AG04450 (cell line): ENCODE data around the gene WDFY1. TPM values are rescaled to one million over a fixed set of nuclear protein-coding genes. Genes with fewer than 3 reads are reported as not detected.

Experiments used
- CTCF ChIA-PET: fragments of 300-600, 350-600 bp; formaldehyde crosslinking; extraction: SDS; loops from one replicate; lab custom pipeline; 2022; ENCODE audit warnings: antibody characterized with exemption, inconsistent platforms; lab: Charles Lee
- POLR2A ChIA-PET: fragments of 350-600 bp; formaldehyde crosslinking; extraction: SDS; loops from one replicate; lab custom pipeline; 2021; ENCODE audit warnings: antibody characterized with exemption, inconsistent platforms; lab: Yijun Ruan, JAX
- DNase-seq: peaks from one replicate; pipeline ENCODE4 v3.0.0-alpha.2; 2011; ENCODE audit warnings: low read depth, low spot score
- H3K27ac ChIP-seq: one replicate; pipeline ENCODE4 v1.5.1; 2012; ENCODE audit warnings: low read depth, low read length, control low read depth
- H3K27me3 ChIP-seq: one replicate; pipeline ENCODE4 v1.6.0; 2012; ENCODE audit warnings: low read length; ENCODE audit not compliant: control insufficient read depth, insufficient read depth
- H3K4me3 ChIP-seq: 2 replicates; pipeline ENCODE4 v1.5.1; 2011; ENCODE audit warnings: mild to moderate bottlenecking, low read depth, low read length, control low read depth
- H3K9me3 ChIP-seq: 2 replicates; pipeline ENCODE4 v1.5.1; 2012; ENCODE audit warnings: low read length; ENCODE audit not compliant: control insufficient read depth, insufficient read depth
- CTCF ChIP-seq: IDR thresholded peaks from 2 replicates; pipeline ENCODE4 v1.5.1; 2011; ENCODE audit warnings: low read depth, low read length, control low read depth, inconsistent platforms
- polyA plus RNA-seq: library from polyadenylated mRNA; depleted of rRNA; stranded (reverse); fragments of >200 nt; gene quantifications from 2 replicates; pipeline ENCODE4 v1.2.3, GENCODE V29; 2011

Gene WDFY1
- polyA plus RNA-seq, 1 experiment: 74.8 TPM

DNA sequence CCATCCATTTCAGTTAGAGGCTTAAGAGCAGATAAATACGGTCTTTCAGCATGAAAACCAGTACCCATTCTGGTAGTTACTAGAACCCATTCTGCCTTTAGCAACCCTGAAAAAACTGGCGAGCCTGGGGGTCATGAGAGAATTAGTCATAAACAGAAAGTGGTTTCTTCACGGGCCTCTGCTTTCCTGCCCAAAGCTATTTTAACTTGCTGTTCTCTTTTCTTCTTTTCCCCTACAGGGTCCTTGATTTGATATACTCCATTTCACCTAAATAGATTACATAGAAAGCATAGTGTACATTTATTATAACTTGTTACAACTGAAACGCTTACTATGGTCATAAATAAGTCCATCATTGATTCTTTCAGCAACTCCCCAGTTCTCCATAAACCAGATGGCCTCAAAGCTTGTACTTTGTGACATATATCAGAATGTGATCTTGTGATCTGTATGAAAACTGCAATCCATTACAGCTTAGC is 48.3 kb downstream of the WDFY1 start:
- no peak overlapping the region for H3K4me3 ChIP-seq
- H3K27ac ChIP-seq: no peak overlapping the region
- H3K27me3 ChIP-seq: no peaks in the 10 kb centered on the region
- CTCF ChIA-PET: interaction anchor here (0.6 kb wide), 1 partner anchor 11 kb away, joined by 3 read pairs; no protein-coding TSS in a partner anchor
- no peak for TF ChIP-seq CTCF
- POLR2A ChIA-PET: no interaction called here
- no peaks in the 10 kb centered on the region for H3K9me3 ChIP-seq
- DNase-seq: no peak

DNA sequence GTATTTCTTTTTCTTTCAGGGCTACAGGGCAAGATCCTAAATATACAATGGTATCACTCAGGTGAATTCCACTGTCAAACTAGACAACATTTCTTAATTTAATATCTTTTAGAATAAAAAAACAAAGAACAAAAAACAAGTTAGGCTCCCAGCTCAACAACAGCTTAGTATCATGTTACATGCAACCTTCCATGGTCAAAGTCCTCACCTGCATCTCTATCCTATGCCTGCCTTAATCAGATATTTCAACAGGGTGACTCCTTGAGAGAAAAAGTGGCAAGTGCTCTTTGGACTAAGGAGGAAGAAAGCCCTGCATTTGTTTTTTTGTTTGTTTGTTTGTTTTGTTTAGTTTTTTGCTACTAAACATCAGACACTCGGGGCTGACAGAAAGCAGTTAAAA is 50.2 kb downstream of the WDFY1 start:
- no peak for TF ChIP-seq CTCF
- CTCF ChIA-PET: interaction anchor here (0.7 kb wide), 1 partner anchor 12 kb away, joined by 3 read pairs; no protein-coding TSS in a partner anchor
- no peak for DNase-seq
- no peak overlapping the region for H3K27ac ChIP-seq
- POLR2A ChIA-PET: no interaction called here
- H3K27me3 ChIP-seq: no peaks in the 10 kb centered on the region
- H3K4me3 ChIP-seq: no peak overlapping the region
- no peaks in the 10 kb centered on the region for H3K9me3 ChIP-seq

DNA sequence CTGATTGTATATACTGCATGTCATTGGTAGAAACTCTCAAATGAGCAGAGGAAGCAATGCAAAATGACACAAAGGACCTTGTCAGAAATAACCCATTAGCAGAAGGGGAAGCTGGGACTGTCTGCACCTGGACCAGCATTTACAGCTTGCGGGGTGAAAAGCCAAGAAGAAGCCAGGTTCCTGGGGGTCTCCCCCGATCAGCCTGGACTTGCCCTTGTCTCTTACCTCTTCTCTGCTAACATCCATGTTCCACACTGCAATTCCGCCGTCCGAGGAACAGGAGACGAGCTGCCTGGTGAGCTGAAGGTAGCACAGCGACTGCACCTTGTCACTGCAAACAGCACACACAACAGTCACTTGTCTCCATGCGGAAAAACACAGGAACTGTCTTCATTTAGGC is 51.1 kb downstream of the WDFY1 start:
- DNase-seq: no peak
- ChIA-PET CTCF (no interaction called here), POLR2A (no interaction called here)
- H3K27me3 ChIP-seq: no peaks in the 10 kb centered on the region
- no peak overlapping the region for H3K27ac ChIP-seq
- no peak for TF ChIP-seq CTCF
- H3K9me3 ChIP-seq: no peaks in the 10 kb centered on the region
- H3K4me3 ChIP-seq: no peak overlapping the region

GRCh38 chr2:223890721-223891120 is 54.4 kb downstream of the WDFY1 start:
- Histone ChIP-seq H3K4me3 (no peak overlapping the region), H3K27ac (no peak overlapping the region), H3K9me3 (no peaks in the 10 kb centered on the region), H3K27me3 (no peaks in the 10 kb centered on the region)
- no peak for TF ChIP-seq CTCF
- DNase-seq: no peak
- ChIA-PET CTCF (interaction anchor here (1.0 kb wide), 1 partner anchor 9 kb away, joined by 3 read pairs; no protein-coding TSS in a partner anchor), POLR2A (no interaction called here)

GRCh38 chr2:223889229-223889628 is 55.9 kb downstream of the WDFY1 start:
- Histone ChIP-seq H3K9me3 (no peaks in the 10 kb centered on the region), H3K27ac (no peak overlapping the region), H3K4me3 (no peak overlapping the region), H3K27me3 (no peaks in the 10 kb centered on the region)
- no peak for TF ChIP-seq CTCF
- POLR2A ChIA-PET: interaction anchor here (0.7 kb wide), 1 partner anchor 211 kb away, joined by 5 read pairs; no protein-coding TSS in a partner anchor
- CTCF ChIA-PET: no interaction called here
- DNase-seq: no peak
